GM12874 (cell line): ENCODE results near the gene BABAM2.

Experiments
- TF ChIP-seq, protein P1 (sequence below): IDR thresholded peaks from 2 replicates; pipeline ENCODE4 v1.5.1; 2011; ENCODE audit warnings: low read depth, mild to moderate bottlenecking, control low read depth, low read length, moderate library complexity; ENCODE audit not compliant: insufficient read depth

BABAM2 gene

DNA sequence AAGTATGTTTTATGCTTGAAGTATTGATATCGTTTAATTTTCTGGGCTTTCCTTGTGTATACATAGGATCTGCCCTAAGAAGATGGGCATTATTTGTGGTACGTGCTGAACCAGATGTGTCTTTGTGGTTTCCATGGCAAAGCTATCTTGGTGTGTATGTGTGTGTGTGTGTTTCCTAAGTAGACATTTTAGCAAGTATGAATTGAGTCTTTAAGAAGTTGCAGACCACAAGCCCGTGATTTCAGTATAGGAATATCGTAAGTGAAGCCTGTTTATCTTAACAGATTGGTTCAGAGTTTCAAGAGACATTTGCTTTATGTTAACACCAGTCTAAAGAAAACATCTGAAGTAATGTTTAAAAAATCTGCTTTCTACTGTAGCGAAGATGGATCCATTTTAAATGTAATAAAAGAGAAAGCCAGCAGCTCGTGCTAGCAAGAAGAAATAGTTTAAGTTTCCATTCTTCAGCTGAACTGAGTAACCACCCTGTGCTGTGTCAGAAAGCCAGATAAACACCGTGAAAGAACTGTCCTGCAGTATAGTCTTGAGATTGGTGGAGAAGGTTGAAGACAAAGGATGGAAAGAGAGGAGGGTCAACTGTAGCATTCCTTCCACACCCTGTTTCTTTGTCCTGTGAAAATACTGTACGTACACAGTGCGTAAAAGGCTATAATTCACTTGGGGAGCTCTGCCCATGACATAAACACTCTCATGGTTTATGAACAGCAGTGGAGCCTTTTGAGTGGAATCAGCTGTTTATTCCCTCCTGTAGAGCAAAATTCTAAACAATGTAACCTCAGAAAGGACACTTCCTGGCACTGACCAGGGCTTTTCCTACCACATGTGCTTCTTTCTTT is 410.2 kb downstream of the BABAM2 start:
- TF ChIP-seq, protein P1, sequence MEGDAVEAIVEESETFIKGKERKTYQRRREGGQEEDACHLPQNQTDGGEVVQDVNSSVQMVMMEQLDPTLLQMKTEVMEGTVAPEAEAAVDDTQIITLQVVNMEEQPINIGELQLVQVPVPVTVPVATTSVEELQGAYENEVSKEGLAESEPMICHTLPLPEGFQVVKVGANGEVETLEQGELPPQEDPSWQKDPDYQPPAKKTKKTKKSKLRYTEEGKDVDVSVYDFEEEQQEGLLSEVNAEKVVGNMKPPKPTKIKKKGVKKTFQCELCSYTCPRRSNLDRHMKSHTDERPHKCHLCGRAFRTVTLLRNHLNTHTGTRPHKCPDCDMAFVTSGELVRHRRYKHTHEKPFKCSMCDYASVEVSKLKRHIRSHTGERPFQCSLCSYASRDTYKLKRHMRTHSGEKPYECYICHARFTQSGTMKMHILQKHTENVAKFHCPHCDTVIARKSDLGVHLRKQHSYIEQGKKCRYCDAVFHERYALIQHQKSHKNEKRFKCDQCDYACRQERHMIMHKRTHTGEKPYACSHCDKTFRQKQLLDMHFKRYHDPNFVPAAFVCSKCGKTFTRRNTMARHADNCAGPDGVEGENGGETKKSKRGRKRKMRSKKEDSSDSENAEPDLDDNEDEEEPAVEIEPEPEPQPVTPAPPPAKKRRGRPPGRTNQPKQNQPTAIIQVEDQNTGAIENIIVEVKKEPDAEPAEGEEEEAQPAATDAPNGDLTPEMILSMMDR, result no peak

DNA sequence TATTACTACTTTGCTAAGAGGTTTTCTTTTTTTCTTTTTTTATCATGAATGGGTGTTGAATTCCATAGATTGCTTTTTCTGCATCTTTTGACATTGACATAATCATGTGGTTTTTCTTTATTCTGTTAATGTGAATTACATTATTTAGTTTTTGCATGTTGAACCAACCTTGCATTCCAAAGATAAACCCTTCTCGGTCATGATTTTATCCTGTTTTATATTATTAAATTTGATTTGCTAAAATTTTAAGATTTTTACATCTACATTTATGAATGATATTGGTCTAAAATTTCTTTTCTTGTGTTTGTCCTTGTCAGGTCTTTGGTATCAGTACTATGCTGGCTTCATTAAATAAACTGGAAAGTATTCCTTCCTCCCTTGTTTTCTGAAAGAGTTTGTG is 414.7 kb downstream of the BABAM2 start:
- TF ChIP-seq, protein P1, result no peak

DNA sequence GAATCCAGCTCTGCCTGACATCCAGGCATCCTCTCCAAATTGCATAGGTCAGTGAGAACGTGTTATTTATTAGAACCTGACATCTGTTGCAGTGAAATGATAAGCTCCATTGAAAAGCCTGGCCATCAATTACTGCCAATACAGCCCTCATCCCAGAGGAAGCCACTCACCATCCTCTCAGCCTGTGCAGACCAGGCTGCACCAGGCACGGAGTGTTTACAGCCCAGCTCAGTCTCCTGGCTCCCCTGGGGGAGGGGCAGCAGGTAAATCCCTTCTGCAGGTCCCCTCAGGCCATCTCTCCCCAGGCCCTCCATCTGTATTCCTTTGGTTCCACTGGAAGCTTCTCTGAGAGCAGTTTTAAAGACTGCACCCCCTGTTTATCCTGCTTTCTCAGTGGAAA is 419.6 kb downstream of the BABAM2 start:
- TF ChIP-seq, protein P1, result no peak

DNA sequence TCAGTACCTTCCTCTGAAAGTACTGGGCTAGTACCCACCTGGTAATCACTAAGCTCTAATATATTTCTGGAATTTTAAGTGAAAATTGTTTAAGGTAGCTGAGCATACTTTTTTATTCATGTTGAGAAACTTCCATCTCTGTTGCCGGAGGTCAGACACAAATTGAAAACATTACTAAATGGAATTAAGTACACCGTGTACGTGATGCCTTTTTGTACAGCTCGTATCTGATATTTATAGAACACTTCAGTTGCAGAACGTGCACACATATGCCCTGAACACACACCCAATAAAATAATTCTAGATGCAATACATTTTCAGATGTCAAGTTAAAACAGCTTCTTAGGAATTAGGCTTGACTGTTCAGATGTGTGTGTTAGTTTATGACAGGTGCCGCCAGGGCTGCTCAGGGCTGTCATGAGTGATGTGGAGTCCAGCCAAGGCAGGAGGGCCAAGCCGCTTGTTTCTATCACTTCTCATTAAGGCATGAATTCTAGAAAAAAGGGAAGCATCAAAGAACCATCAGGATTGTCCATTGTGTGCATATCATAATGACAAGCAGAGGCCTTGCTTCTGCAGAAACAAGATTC is 421.2 kb downstream of the BABAM2 start:
- TF ChIP-seq, protein P1, result no peak

DNA sequence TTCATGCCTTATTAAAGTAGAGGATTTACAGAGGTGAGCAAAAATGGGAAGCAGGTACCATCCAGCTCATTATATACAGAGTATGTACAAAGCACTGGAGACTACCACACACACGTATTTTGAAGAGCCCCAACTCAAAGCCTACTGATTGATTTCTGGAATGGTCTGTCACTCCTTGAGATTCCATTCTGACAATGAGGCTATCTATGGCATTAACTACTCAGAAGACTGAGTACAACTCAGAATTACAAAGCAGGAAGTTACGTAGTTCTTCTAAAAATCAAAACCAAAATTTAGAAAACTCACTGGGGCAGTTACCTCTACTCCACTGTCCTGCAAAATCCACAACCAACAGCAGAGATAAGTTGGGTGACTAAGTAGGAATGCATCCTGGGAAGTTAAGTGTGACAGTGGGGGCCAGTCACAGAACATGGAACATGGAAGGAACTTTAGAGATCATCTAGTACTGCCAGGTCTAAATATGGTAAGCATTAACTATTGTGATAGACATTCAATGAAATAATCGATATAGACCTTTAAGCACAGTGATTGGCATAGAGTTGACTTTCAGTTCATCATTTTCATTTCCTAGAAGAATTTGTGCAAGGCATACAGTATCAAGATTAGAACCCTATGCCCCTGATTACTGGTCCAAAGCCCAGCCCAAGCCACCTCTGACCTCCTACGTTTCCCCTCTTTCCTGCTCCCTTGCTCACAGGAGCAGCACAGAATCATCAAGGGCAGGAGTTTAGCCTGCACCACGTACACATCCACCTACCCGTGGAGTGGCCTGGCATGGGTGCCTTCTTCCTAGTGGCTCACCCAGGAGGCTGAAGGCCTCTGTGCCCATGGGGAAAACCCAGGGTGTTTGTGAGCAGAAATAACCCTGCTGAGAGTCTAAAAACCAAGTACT is 422.0 kb downstream of the BABAM2 start:
- TF ChIP-seq, protein P1, result no peak

DNA sequence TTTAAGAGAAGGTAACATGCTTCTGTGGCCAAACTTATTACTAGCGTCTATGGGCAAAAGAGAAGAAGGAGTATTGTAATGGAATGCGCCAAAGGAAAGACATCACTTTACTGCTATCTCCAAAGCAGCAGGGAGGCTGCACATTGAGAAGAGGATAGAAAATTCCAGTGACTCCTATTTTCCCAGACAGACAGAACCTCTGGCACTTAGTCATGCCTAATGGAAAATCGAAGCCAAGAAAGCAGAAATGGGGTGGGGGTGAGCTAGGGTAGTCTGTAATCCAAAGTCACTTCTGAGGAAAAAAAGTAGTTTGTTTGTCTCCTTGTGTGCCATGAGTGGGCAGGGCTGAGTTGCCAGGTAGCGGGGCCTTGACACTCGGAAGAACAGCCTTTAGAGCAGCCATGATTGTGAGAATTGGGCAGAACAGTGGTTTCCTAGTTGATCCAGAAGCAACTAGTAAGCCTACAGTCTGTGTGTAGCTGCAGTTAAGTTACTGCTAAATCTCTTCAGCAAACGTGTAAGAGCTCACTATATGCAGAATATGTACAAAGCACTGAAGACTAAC is 422.8 kb downstream of the BABAM2 start:
- TF ChIP-seq, protein P1, result no peak
